Measurements from ENCODE around the gene ATG3.

Gene ATG3

GRCh38 chr3:112602217-112602838 lies 40.6 kb upstream of the ATG3 start:
- no peak for DNase-seq
- Histone ChIP-seq H3K18ac (ENCODE audit: low read length) (no peak overlapping the region), H3K9ac (ENCODE audit: low read length) (no peak overlapping the region), H2BK15ac (replicated peaks; ENCODE audit: low read depth) (no peak overlapping the region), H3K4me1 (ENCODE audit: control insufficient read depth, low read depth, low read length) (no peaks in the 10 kb centered on the region), H3K27ac (ENCODE audit: low read depth, low read length) (no peak overlapping the region), H2BK5ac (ENCODE audit: low read length) (no peak overlapping the region), H3K4ac (ENCODE audit: low read depth, low read length) (no peak overlapping the region), H4K8ac (ENCODE audit: low read depth, low read length) (no peak overlapping the region), H2BK120ac (ENCODE audit: low read depth, low read length) (no peak overlapping the region), H2AK5ac (ENCODE audit: low read length) (no peak overlapping the region), H3K4me3 (ENCODE audit: low read length) (no peak overlapping the region), H3K23ac (ENCODE audit: low read length) (no peak overlapping the region), H3K27me3 (ENCODE audit: insufficient read depth, low read length, poor library complexity) (no peaks in the 10 kb centered on the region), H3K36me3 (ENCODE audit: control insufficient read depth, insufficient read depth, low read length) (no peaks in the 10 kb centered on the region), H3K56ac (ENCODE audit: low read length) (no peak overlapping the region), H3K79me2 (ENCODE audit: control insufficient read depth, insufficient read depth, low read length) (no peaks in the 10 kb centered on the region), H3K79me1 (ENCODE audit: low read length) (no peaks in the 10 kb centered on the region), H3K4me2 (ENCODE audit: low read length) (no peak overlapping the region), H4K5ac (ENCODE audit: low read length) (no peak overlapping the region)

GRCh38 chr3:112598731-112599130 lies 37.0 kb upstream of the ATG3 start:
- DNase-seq = no peak
- Histone ChIP-seq H3K9ac (ENCODE audit: low read length) (no peak overlapping the region), H3K27me3 (ENCODE audit: insufficient read depth, low read length, poor library complexity) (no peaks in the 10 kb centered on the region), H3K27ac (ENCODE audit: low read depth, low read length) (no peak overlapping the region), H3K56ac (ENCODE audit: low read length) (no peak overlapping the region), H3K18ac (ENCODE audit: low read length) (no peak overlapping the region), H2BK5ac (ENCODE audit: low read length) (no peak overlapping the region), H4K8ac (ENCODE audit: low read depth, low read length) (no peak overlapping the region), H2AK5ac (ENCODE audit: low read length) (no peak overlapping the region), H3K4me2 (ENCODE audit: low read length) (no peak overlapping the region), H3K79me2 (ENCODE audit: control insufficient read depth, insufficient read depth, low read length) (no peaks in the 10 kb centered on the region), H2BK15ac (replicated peaks; ENCODE audit: low read depth) (no peak overlapping the region), H2BK120ac (ENCODE audit: low read depth, low read length) (no peak overlapping the region), H3K79me1 (ENCODE audit: low read length) (no peaks in the 10 kb centered on the region), H3K4ac (ENCODE audit: low read depth, low read length) (no peak overlapping the region), H3K4me1 (ENCODE audit: control insufficient read depth, low read depth, low read length) (no peaks in the 10 kb centered on the region), H3K4me3 (ENCODE audit: low read length) (no peak overlapping the region), H3K36me3 (ENCODE audit: control insufficient read depth, insufficient read depth, low read length) (no peaks in the 10 kb centered on the region), H3K23ac (ENCODE audit: low read length) (no peak overlapping the region), H4K5ac (ENCODE audit: low read length) (no peak overlapping the region)

GRCh38 chr3:112597945-112598344 lies 36.2 kb upstream of the ATG3 start:
- Histone ChIP-seq H3K36me3 (ENCODE audit: control insufficient read depth, insufficient read depth, low read length) (no peaks in the 10 kb centered on the region), H3K27ac (ENCODE audit: low read depth, low read length) (no peak overlapping the region), H2BK15ac (replicated peaks; ENCODE audit: low read depth) (no peak overlapping the region), H3K4me2 (ENCODE audit: low read length) (no peak overlapping the region), H2BK120ac (ENCODE audit: low read depth, low read length) (no peak overlapping the region), H4K5ac (ENCODE audit: low read length) (no peak overlapping the region), H3K9ac (ENCODE audit: low read length) (no peak overlapping the region), H3K23ac (ENCODE audit: low read length) (no peak overlapping the region), H3K4ac (ENCODE audit: low read depth, low read length) (no peak overlapping the region), H3K18ac (ENCODE audit: low read length) (no peak overlapping the region), H3K79me2 (ENCODE audit: control insufficient read depth, insufficient read depth, low read length) (no peaks in the 10 kb centered on the region), H3K4me3 (ENCODE audit: low read length) (no peak overlapping the region), H3K79me1 (ENCODE audit: low read length) (no peaks in the 10 kb centered on the region), H3K4me1 (ENCODE audit: control insufficient read depth, low read depth, low read length) (no peaks in the 10 kb centered on the region), H2AK5ac (ENCODE audit: low read length) (no peak overlapping the region), H3K56ac (ENCODE audit: low read length) (no peak overlapping the region), H2BK5ac (ENCODE audit: low read length) (no peak overlapping the region), H3K27me3 (ENCODE audit: insufficient read depth, low read length, poor library complexity) (no peaks in the 10 kb centered on the region), H4K8ac (ENCODE audit: low read depth, low read length) (no peak overlapping the region)
- WGBS (ENCODE audit: extremely low coverage, insufficient coverage, low lambda C conversion rate) = no CpG with 5 or more reads among the region's 2 CpGs
- DNase-seq = no peak

- no peak overlapping the region for H3K4ac ChIP-seq (ENCODE audit: low read depth, low read length)
- DNase-seq = no peak
- H3K9ac ChIP-seq (ENCODE audit: low read length) = no peak overlapping the region
- no peak overlapping the region for H4K5ac ChIP-seq (ENCODE audit: low read length)
- H2AK5ac ChIP-seq (ENCODE audit: low read length) = no peak overlapping the region
- no peaks in the 10 kb centered on the region for H3K4me1 ChIP-seq (ENCODE audit: control insufficient read depth, low read depth, low read length)
- H3K27me3 ChIP-seq (ENCODE audit: insufficient read depth, low read length, poor library complexity) = no peaks in the 10 kb centered on the region
- no peak overlapping the region for H3K23ac ChIP-seq (ENCODE audit: low read length)
- H3K27ac ChIP-seq (ENCODE audit: low read depth, low read length) = no peak overlapping the region
- H3K56ac ChIP-seq (ENCODE audit: low read length) = no peak overlapping the region
- no peak overlapping the region for H2BK15ac ChIP-seq (replicated peaks; ENCODE audit: low read depth)
- H2BK120ac ChIP-seq (ENCODE audit: low read depth, low read length) = no peak overlapping the region
- H4K8ac ChIP-seq (ENCODE audit: low read depth, low read length) = no peak overlapping the region
- H3K18ac ChIP-seq (ENCODE audit: low read length) = no peak overlapping the region
- no peaks in the 10 kb centered on the region for H3K79me2 ChIP-seq (ENCODE audit: control insufficient read depth, insufficient read depth, low read length)
- no peak overlapping the region for H3K4me2 ChIP-seq (ENCODE audit: low read length)
- no peaks in the 10 kb centered on the region for H3K79me1 ChIP-seq (ENCODE audit: low read length)
- no CpG with 5 or more reads among the region's 2 CpGs for WGBS (ENCODE audit: extremely low coverage, insufficient coverage, low lambda C conversion rate)
- H2BK5ac ChIP-seq (ENCODE audit: low read length) = no peak overlapping the region
- no peaks in the 10 kb centered on the region for H3K36me3 ChIP-seq (ENCODE audit: control insufficient read depth, insufficient read depth, low read length)
- no peak overlapping the region for H3K4me3 ChIP-seq (ENCODE audit: low read length)
These were observed 33.1 kb upstream of the ATG3 start for GRCh38 chr3:112594856-112595255.

GRCh38 chr3:112593258-112593657 lies 31.5 kb upstream of the ATG3 start:
- Histone ChIP-seq H2BK120ac (ENCODE audit: low read depth, low read length) (no peak overlapping the region), H3K36me3 (ENCODE audit: control insufficient read depth, insufficient read depth, low read length) (no peaks in the 10 kb centered on the region), H3K4me2 (ENCODE audit: low read length) (no peak overlapping the region), H3K18ac (ENCODE audit: low read length) (no peak overlapping the region), H3K9ac (ENCODE audit: low read length) (no peak overlapping the region), H4K8ac (ENCODE audit: low read depth, low read length) (no peak overlapping the region), H3K4me1 (ENCODE audit: control insufficient read depth, low read depth, low read length) (no peaks in the 10 kb centered on the region), H2BK15ac (replicated peaks; ENCODE audit: low read depth) (no peak overlapping the region), H3K79me1 (ENCODE audit: low read length) (no peaks in the 10 kb centered on the region), H3K4ac (ENCODE audit: low read depth, low read length) (no peak overlapping the region), H2AK5ac (ENCODE audit: low read length) (no peak overlapping the region), H3K4me3 (ENCODE audit: low read length) (no peak overlapping the region), H4K5ac (ENCODE audit: low read length) (no peak overlapping the region), H3K27me3 (ENCODE audit: insufficient read depth, low read length, poor library complexity) (no peaks in the 10 kb centered on the region), H3K56ac (ENCODE audit: low read length) (no peak overlapping the region), H3K79me2 (ENCODE audit: control insufficient read depth, insufficient read depth, low read length) (no peaks in the 10 kb centered on the region), H2BK5ac (ENCODE audit: low read length) (no peak overlapping the region), H3K23ac (ENCODE audit: low read length) (no peak overlapping the region), H3K27ac (ENCODE audit: low read depth, low read length) (no peak overlapping the region)
- no peak for DNase-seq

- H3K36me3 ChIP-seq (ENCODE audit: control insufficient read depth, insufficient read depth, low read length) = no peaks in the 10 kb centered on the region
- H3K27me3 ChIP-seq (ENCODE audit: insufficient read depth, low read length, poor library complexity) = no peaks in the 10 kb centered on the region
- H3K9ac ChIP-seq (ENCODE audit: low read length) = no peak overlapping the region
- no peak overlapping the region for H2BK15ac ChIP-seq (replicated peaks; ENCODE audit: low read depth)
- H3K4ac ChIP-seq (ENCODE audit: low read depth, low read length) = no peak overlapping the region
- H4K5ac ChIP-seq (ENCODE audit: low read length) = no peak overlapping the region
- H2BK5ac ChIP-seq (ENCODE audit: low read length) = no peak overlapping the region
- H2BK120ac ChIP-seq (ENCODE audit: low read depth, low read length) = no peak overlapping the region
- H3K4me3 ChIP-seq (ENCODE audit: low read length) = no peak overlapping the region
- H3K56ac ChIP-seq (ENCODE audit: low read length) = no peak overlapping the region
- H3K79me1 ChIP-seq (ENCODE audit: low read length) = no peaks in the 10 kb centered on the region
- H3K18ac ChIP-seq (ENCODE audit: low read length) = no peak overlapping the region
- no CpG with 5 or more reads among the region's 1 CpG for WGBS (ENCODE audit: extremely low coverage, insufficient coverage, low lambda C conversion rate)
- no peak overlapping the region for H2AK5ac ChIP-seq (ENCODE audit: low read length)
- H3K4me1 ChIP-seq (ENCODE audit: control insufficient read depth, low read depth, low read length) = no peaks in the 10 kb centered on the region
- no peak overlapping the region for H3K4me2 ChIP-seq (ENCODE audit: low read length)
- H3K23ac ChIP-seq (ENCODE audit: low read length) = no peak overlapping the region
- DNase-seq = no peak
- H3K79me2 ChIP-seq (ENCODE audit: control insufficient read depth, insufficient read depth, low read length) = no peaks in the 10 kb centered on the region
- H4K8ac ChIP-seq (ENCODE audit: low read depth, low read length) = no peak overlapping the region
- H3K27ac ChIP-seq (ENCODE audit: low read depth, low read length) = no peak overlapping the region
These were observed 25.6 kb upstream of the ATG3 start for GRCh38 chr3:112587336-112587735.
